Upper lobe of right lung (tissue), 1 donor: ENCODE measurements around the gene STK39. TPM values are rescaled to one million over a fixed set of nuclear protein-coding genes. Genes with fewer than 3 reads are reported as not detected.

Experiments used
- ATAC-seq: fragments of 200-7000 bp; cut with Tn5 transposase; one replicate; pipeline ENCODE4 v1.9.1; 2020; ENCODE audit warnings: mild to moderate bottlenecking, moderate library complexity
- DNase-seq: peaks from one replicate; pipeline ENCODE4 v3.0.0-alpha.2; 2020
- H3K27ac ChIP-seq: fragments of 200-600 bp; one replicate; pipeline ENCODE4 v1.8.0; 2022
- H3K27me3 ChIP-seq: fragments of 200-600 bp; one replicate; pipeline ENCODE4 v1.8.0; 2022; ENCODE audit warnings: mild to moderate bottlenecking
- H3K36me3 ChIP-seq: fragments of 200-600 bp; one replicate; pipeline ENCODE4 v1.8.0; 2022
- H3K4me1 ChIP-seq: fragments of 200-600 bp; one replicate; pipeline ENCODE4 v1.8.0; 2022
- H3K4me3 ChIP-seq: fragments of 200-600 bp; one replicate; pipeline ENCODE4 v1.8.0; 2022; ENCODE audit warnings: mild to moderate bottlenecking
- H3K9me3 ChIP-seq: fragments of 200-600 bp; one replicate; pipeline ENCODE4 v1.8.0; 2022
- intact Hi-C: fragments of 100-400 bp; cut with DNase I; formaldehyde crosslinking; loops from one replicate; pipeline ENCODE4 v1.11.0; 2022
- total RNA-seq: library from RNA; stranded (reverse); fragmentation: NEBNext Ultra II Directional; extraction: Animal tissue kit (Norgen Biotek cat#: 25700); gene quantifications from one replicate; pipeline ENCODE4 v1.2.1, GENCODE V29; 2021
- TF ChIP-seq, protein P1 (sequence below): fragments of 200-600 bp; IDR thresholded peaks from one replicate; pipeline ENCODE4 v1.8.0; 2022; ENCODE audit warnings: antibody characterized with exemption
- donor health status: DM: no; HTN: yes; CAD: no; lungs with severe emphysema.

Gene STK39
- total RNA-seq, 1 donor from 2014 or later, result 13.2 TPM

DNA sequence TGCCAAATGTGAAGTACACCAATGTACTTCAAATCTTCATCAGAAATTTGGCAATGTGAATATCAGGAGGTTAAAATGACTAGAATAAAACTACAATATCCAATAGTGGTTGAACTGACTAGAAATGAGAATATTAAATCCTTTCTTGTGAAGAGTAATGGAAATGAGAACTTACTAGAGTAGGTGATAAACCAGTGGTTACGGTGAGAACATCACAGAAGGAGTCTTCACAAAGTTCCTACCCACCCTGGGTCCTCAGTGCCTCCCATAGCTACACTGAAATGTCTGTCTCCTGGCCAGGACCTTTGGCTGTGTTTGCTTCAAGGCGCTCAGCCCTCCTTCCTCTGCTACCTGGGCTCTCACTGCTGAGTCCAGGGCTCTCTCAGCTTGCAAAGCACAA is 289.7 kb downstream of the STK39 start:
- Histone ChIP-seq H3K36me3 (no peaks in the 10 kb centered on the region), H3K9me3 (no peaks in the 10 kb centered on the region), H3K27ac (no peak overlapping the region), H3K4me3 (no peak overlapping the region), H3K4me1 (no peaks in the 10 kb centered on the region), H3K27me3 (no peaks in the 10 kb centered on the region)
- no peak for ATAC-seq
- no peak for DNase-seq
- intact Hi-C loops, result no loop called here
- TF ChIP-seq, protein P1, sequence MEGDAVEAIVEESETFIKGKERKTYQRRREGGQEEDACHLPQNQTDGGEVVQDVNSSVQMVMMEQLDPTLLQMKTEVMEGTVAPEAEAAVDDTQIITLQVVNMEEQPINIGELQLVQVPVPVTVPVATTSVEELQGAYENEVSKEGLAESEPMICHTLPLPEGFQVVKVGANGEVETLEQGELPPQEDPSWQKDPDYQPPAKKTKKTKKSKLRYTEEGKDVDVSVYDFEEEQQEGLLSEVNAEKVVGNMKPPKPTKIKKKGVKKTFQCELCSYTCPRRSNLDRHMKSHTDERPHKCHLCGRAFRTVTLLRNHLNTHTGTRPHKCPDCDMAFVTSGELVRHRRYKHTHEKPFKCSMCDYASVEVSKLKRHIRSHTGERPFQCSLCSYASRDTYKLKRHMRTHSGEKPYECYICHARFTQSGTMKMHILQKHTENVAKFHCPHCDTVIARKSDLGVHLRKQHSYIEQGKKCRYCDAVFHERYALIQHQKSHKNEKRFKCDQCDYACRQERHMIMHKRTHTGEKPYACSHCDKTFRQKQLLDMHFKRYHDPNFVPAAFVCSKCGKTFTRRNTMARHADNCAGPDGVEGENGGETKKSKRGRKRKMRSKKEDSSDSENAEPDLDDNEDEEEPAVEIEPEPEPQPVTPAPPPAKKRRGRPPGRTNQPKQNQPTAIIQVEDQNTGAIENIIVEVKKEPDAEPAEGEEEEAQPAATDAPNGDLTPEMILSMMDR, result no peak

DNA sequence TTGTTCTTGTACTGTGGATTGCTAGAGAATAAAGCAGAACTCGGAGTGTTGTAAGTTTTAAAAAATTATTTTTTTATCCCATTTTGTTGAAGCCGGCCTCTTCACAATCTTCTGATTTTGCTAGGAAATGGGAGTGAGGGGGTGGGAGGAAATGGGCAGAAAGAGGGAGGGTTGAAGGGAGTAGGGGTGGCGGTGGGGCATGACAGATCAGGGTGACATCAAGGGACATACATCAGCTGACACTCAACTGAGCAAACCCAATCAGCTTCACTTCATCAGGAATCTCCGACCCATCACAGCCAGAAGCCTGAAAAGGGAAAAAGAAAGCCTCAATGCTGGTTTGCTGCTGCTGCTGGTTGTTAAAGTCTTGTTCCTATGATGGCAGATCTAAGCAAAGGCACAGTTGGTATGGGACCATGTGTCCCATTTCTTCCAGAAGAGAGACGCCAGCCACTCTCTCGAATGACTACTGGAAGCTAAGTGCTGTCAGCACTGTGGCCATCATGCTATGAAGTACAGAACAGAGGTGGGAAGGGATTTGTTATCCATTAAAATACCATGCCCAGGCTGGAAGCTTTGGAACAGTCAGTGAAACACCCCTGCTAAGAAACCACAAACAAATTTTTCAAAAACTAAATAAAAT is 292.0 kb downstream of the STK39 start:
- no peaks in the 10 kb centered on the region for H3K36me3 ChIP-seq
- no peak for DNase-seq
- H3K4me1 ChIP-seq, result no peaks in the 10 kb centered on the region
- H3K4me3 ChIP-seq, result no peak overlapping the region
- no peak for ATAC-seq
- H3K9me3 ChIP-seq, result no peaks in the 10 kb centered on the region
- H3K27me3 ChIP-seq, result no peaks in the 10 kb centered on the region
- TF ChIP-seq, protein P1, result no peak
- H3K27ac ChIP-seq, result no peak overlapping the region
- intact Hi-C loops, result no loop called here

DNA sequence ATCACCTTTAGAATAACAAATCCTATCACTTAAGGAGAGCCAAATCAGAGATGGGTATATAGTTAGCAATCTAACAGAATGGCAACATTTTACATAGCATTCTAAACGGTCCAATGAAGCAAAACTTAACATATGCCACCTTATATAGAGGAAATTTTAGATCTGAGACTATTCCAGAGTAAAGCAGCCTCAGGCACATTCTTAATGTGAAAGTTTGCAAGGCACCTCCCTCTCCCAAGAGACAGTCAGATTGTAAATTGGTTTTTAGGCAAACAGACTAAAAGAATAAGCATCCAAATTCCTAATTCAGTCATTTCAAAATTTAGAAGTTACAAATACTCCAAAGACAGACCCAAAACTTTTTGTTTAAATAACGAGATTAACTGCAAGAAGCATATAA is 292.9 kb downstream of the STK39 start:
- TF ChIP-seq, protein P1, result no peak
- no peaks in the 10 kb centered on the region for H3K9me3 ChIP-seq
- H3K27ac ChIP-seq, result no peak overlapping the region
- H3K4me1 ChIP-seq, result no peaks in the 10 kb centered on the region
- no peaks in the 10 kb centered on the region for H3K36me3 ChIP-seq
- DNase-seq, result no peak
- H3K27me3 ChIP-seq, result no peaks in the 10 kb centered on the region
- no peak for ATAC-seq
- no peak overlapping the region for H3K4me3 ChIP-seq
- intact Hi-C loops, result no loop called here

DNA sequence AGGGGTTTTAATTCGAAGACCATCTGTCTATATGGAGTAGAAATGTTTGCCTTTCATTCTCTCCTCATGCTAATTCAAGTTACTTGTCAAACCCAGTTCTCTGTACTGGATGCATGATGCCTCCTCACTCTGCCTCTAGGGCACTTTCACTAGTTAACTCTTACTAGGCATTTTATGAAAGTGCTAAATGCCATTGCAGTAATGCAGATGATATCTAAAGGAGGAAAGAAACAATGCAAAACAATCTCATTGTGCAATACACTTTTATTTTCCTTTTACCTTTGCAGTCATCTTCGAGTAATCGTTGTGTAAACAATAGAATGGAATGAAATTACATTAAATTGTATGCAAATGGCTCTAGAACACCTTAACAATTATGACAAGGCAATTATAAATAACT is 293.6 kb downstream of the STK39 start:
- no peak for DNase-seq
- Histone ChIP-seq H3K36me3 (no peaks in the 10 kb centered on the region), H3K9me3 (no peaks in the 10 kb centered on the region), H3K27ac (no peak overlapping the region), H3K4me1 (no peaks in the 10 kb centered on the region), H3K27me3 (no peaks in the 10 kb centered on the region), H3K4me3 (no peak overlapping the region)
- TF ChIP-seq, protein P1, result no peak
- ATAC-seq, result no peak
- intact Hi-C loops, result no loop called here

DNA sequence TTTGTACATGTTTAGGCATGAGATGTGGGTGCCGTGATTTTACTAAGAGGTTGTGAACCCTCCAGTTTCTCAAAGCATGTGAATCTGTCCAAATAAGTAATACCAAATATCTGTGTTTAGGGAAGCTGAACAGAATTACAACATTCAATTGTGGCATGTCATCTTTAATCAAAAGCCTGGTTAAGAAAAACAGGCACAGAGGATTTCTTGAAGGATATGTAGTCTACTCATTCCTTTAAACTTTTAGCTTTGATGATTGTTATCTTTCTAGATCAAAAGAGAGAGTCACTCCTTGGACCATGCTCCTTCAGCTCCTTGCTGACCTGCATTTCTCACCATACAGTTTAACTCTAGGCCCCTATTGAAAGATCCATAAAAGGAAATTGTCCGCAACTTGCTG is 296.8 kb downstream of the STK39 start:
- H3K27me3 ChIP-seq, result no peaks in the 10 kb centered on the region
- H3K4me1 ChIP-seq, result no peaks in the 10 kb centered on the region
- H3K27ac ChIP-seq, result no peak overlapping the region
- no peaks in the 10 kb centered on the region for H3K9me3 ChIP-seq
- intact Hi-C loops, result no loop called here
- TF ChIP-seq, protein P1, result no peak
- ATAC-seq, result no peak
- H3K4me3 ChIP-seq, result no peak overlapping the region
- DNase-seq, result no peak
- no peaks in the 10 kb centered on the region for H3K36me3 ChIP-seq

DNA sequence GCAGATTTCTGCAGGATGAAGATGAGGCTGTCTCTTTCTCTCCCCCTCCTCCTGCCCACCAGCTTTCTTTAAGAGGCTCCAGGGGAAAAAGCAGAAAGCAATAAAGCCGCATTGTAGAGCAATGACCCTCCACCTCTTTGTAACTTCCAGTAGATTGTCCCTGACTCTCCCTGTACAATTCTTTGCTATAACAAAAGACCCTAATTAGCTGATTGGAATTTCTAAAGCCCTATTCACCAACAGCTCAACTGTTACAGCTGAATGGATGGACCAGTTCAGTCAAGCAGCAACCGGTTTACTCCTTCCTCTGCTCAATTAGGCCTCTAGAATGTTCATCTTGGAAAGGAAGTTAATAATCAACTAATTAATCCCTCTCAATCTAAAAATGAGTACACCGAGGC is 301.0 kb downstream of the STK39 start:
- DNase-seq (no peak), ATAC-seq (no peak)
- H3K4me1 ChIP-seq, result no peaks in the 10 kb centered on the region
- H3K27ac ChIP-seq, result no peak overlapping the region
- intact Hi-C loops, result no loop called here
- no peaks in the 10 kb centered on the region for H3K9me3 ChIP-seq
- H3K27me3 ChIP-seq, result no peaks in the 10 kb centered on the region
- H3K36me3 ChIP-seq, result no peaks in the 10 kb centered on the region
- TF ChIP-seq, protein P1, result no peak
- no peak overlapping the region for H3K4me3 ChIP-seq
